ENCODE data around the gene SETBP1.

The SETBP1 gene

DNA sequence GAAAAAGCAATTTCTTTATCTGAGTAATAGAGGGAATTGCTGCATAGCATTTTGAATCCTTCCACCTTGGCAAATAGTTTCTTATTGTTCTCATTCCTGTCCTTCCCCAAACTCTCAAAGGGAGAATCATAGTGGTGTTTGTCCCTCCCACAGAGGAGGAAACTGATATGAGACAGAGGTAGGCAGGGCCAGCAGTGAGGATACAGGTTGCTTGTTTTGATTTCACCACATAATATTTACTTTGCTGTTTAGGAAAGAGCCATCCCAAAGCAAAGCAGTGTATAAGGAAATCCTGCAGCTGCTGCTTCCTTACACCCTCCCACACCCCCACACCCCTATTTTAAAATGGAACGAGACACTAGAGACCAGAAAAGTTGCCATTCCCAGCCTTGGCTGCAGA lies 195.3 kb downstream of the SETBP1 start:
- no peak for DNase-seq (ENCODE audit: low spot score)

- no peak for DNase-seq (ENCODE audit: low spot score)
These were observed 196.1 kb downstream of the SETBP1 start for GRCh38 chr18:44876755-44877154.

DNA sequence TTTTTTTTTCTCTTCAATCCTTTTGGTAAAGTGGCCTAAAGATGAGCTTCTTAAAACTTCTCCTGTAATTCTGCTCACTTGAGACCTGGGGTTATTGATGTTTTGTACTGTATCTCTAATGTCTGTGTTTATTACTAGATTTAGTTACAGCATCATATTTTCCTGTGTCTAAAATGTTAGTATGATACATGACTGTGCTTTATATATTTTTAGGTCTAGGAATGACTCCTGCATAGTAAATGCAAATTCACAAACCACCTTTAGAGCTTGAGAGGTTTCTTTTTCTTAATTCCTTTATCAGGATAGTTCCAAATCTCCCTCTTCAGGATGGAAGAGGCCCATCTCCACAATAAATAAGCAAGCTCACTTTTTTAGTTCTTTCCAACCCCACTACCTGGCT lies 197.6 kb downstream of the SETBP1 start:
- DNase-seq (ENCODE audit: low spot score), result no peak

DNA sequence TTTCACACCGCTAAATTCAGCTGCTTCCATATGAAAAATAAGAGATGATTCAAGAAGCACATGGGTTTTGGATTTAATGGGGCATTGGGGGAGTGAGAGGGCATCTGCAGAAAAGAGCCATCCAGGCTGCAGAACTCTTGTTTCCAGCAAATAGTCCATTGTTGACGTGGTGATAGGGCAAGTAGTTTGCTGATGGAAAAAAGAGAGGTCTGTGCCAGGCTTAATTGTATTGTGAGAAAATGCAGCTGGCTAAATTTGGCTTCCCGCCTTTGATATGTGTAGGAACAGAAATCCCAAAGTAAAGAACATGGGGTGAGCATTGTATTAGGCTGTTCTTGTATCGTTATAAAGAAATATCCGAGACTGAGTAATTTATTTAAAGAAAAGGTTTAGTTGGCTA lies 199.5 kb downstream of the SETBP1 start:
- DNase-seq (ENCODE audit: low spot score), result no peak

- no peak for DNase-seq (ENCODE audit: low spot score)
These were observed 200.9 kb downstream of the SETBP1 start for GRCh38 chr18:44881461-44882162.

DNA sequence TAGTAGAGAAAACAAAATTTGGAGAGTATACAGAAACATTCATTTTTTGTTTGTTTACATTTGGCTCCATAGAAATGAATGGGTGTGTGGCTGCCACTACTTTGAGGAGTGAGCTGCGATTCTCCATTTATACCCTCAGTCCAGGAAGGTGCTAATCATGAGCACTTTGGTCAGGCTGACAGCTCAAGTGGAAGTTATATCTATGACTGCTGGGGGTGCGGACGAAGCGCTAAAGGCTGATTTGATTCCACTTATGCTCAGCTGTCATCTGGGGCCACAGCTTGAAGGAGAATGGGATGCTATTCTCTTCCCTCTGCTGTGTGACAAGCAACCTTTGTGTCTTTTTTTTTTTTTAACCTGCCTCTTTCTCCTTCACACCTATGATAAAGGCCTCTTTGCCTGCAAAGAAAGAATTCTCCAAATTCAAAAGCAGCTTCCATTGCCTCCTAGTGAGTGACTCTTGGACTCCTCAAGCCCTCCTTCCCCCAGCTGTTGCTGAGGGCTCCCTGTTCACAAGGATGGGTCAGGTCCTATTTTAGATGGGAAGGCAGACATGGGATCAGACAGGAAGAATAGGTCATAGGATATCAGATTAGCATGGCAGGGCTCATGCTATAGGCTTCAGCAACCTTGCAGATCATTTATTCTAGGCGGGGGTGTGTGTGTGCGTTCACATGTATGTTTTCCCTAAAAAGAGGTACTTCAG lies 201.6 kb downstream of the SETBP1 start:
- DNase-seq (ENCODE audit: low spot score), result no peak

DNA sequence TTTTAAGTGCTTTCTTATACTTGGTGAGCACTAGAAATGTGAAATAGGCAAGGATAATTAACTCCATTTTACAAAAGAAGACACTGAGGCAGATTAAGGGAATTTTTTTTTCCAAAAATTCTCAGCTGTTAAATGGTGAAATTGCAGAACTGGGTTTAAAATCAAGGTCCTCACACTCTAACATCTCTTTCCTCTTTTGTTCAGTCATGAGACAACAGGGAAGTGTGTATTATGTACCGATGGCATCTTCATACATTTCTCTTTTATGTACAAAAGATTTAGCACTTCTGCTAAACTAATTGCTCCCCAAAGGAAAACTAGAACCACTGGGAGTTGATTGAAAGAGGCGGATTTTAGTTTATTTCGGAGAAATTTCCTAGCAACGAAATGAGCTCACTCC lies 203.0 kb downstream of the SETBP1 start:
- no peak for DNase-seq (ENCODE audit: low spot score)

- no peak for DNase-seq (ENCODE audit: low spot score)
These were observed 203.7 kb downstream of the SETBP1 start for GRCh38 chr18:44884431-44884830.

- DNase-seq (ENCODE audit: low spot score), result no peak
These were observed 204.8 kb downstream of the SETBP1 start for GRCh38 chr18:44885507-44885906.

GRCh38 chr18:44887227-44887631 lies 206.5 kb downstream of the SETBP1 start:
- DNase-seq (ENCODE audit: low spot score), result no peak

DNA sequence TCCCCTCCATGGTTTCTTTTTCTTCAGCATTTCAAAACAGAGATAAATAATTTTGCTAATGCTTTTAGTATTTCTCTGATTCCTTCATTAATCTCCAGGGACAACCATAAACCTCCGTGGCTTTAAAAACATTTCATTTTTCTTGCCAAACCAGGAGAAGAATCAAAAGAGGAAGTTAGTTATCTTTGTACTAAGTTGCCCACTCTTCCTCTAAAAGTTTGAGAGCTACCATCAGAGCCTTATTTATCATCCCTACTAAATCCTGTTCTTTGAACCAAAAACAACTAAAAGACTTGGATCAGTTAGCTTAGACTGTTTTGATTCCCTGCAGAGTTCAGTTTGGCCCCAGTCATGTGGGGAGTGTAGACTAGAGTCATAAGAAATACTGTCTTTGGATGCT lies 208.4 kb downstream of the SETBP1 start:
- no peak for DNase-seq (ENCODE audit: low spot score)

GRCh38 chr18:44893045-44893706 lies 212.5 kb downstream of the SETBP1 start:
- no peak for DNase-seq (ENCODE audit: low spot score)

GRCh38 chr18:44893966-44894365 lies 213.3 kb downstream of the SETBP1 start:
- DNase-seq (ENCODE audit: low spot score), result no peak

GRCh38 chr18:44895176-44895798 lies 214.6 kb downstream of the SETBP1 start:
- DNase-seq (ENCODE audit: low spot score), result no peak

DNA sequence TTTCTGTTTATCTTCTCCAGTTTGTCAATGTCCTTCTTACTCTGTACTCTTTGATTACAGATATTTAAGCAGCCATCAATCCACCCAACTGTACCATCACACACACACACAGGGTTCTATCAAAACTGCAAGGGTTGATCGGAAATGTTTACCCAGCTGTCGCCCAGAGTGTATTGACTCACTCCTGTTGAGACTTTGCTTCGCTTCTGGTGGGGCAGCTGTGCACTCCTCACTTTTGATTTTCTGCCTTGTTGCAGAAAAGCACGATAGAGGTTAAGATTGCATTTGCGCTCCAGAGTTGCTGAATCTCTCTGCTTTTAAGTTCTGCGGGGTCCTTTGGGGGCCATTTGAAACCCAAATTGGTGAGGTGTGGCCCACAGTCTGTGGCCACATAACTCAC lies 216.2 kb downstream of the SETBP1 start:
- DNase-seq (ENCODE audit: low spot score), result no peak

DNA sequence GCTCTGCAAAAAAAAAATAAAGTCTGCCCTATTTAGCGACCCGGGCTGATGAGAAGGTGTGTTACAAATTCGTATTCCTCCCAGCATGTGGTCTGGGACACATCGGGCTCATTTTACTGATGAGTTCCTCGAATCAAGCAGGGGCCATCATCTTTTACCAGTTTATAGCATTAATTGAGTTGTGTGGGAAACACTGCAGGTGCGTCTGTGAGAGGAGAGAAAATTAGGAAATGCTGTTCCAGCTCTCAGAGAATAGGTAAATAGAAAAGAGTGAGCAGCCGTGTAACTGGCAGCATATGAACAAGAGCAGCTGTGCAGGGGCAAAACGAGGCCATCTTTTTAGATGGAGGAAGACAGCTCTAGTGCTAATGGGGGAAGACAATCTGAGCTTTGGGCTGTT lies 216.7 kb downstream of the SETBP1 start:
- DNase-seq (ENCODE audit: low spot score), result no peak

DNA sequence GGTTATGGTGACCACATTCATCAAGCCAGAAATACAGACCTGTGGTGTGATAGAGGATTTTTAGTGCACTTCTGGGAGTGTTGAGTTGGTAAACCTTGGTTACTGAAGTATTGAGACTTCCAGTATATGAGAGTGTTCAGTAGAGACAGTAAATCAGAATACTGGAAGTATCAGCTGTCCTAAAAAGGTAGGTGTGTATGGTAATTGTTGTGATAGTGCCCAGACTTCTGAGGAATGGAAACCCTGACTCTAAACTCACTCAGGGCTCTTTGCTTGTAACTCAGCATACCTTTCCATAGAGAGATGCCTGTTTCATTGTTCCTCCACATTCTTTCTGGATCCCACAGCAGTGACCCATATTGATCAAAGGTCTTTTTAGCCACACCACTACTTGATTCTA lies 217.1 kb downstream of the SETBP1 start:
- no peak for DNase-seq (ENCODE audit: low spot score)

DNA sequence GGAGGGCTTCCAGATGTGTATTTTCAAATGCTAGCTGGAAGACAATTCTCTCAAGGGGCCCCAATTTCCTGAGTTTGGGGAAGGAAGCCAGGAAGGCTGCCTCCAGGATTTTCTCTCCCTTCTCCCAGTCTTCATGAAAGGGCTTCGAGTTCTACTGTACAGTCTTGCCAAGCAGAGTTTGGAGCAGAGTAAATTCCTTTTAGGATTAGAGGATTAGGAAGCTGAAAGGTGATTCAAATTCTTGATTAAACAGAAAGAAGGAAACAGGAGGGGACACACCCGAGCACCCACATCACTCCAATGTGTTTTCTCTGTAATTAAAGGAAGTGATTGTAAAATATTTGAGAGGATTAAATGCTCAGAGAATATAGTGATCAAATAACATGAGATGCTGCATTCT lies 217.8 kb downstream of the SETBP1 start:
- DNase-seq (ENCODE audit: low spot score), result no peak

- DNase-seq (ENCODE audit: low spot score), result no peak
These were observed 219.1 kb downstream of the SETBP1 start for GRCh38 chr18:44899832-44900231.

GRCh38 chr18:44900627-44901026 lies 219.9 kb downstream of the SETBP1 start:
- no peak for DNase-seq (ENCODE audit: low spot score)

DNA sequence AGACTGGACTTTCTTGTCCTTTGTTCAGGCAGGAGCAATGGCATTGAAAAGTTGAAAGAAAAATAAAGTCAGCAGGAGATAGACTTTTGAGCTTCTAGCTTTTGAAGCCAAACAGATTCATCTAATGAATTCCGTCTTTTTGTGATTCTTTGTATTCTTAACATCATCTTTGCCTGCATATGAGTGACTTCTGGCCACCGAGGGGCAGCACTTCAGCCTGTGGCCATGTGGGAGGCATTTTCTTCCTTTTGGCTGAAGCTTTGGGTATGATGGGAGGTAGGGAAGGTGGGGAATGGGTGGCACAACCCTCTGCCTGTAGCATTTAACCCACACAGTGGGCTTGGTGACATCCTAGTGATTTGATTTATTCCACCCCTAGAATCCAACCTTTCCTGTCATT lies 220.6 kb downstream of the SETBP1 start:
- DNase-seq (ENCODE audit: low spot score), result no peak

DNA sequence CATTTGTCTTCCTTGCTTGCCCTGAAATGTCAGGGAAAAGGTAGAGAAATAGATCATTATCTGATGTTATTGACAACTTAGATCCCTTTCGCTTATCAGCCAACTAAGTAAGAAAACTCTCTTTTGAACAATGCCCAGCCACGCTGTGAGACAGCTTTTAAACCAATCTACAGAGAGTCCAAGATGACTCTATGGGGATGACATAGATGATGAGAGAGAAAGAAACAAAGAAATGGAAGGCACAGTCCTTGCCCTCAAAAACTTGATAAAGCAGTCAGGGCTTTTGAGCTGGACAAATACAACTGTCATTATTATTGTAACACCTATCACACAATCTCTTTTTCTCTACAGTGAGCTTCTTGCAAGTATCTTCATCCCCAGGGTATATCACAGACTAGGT lies 222.6 kb downstream of the SETBP1 start:
- no peak for DNase-seq (ENCODE audit: low spot score)

DNA sequence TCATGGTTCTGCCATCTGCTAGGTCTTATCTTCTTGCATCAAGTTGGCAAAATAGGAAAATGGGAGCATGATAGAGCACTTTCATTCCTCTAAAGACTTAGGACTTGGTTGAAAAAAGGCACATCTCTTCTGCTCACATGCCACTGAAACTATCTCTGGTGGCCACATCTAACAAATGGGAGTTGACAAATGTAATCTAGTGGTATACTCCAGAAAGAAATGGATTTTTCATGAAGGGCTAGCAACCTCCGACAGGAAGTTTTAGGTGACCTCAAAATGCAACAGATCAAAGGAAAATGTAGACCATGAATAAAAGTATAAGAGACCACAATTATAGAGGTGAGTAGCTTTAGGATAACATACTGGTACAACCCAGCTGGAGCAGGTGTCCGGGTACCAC lies 224.1 kb downstream of the SETBP1 start:
- DNase-seq (ENCODE audit: low spot score), result no peak
